Ishikawa (cell line): ENCODE measurements around the gene TARBP1.

Experiments used
- CEBPB ChIP-seq: IDR thresholded peaks from 2 replicates; pipeline ENCODE4 v1.6.1; 2012
- CREB1 ChIP-seq: IDR thresholded peaks from 2 replicates; pipeline ENCODE4 v1.6.1; 2012; ENCODE audit warnings: low read depth
- EGR1 ChIP-seq: IDR thresholded peaks from 2 replicates; pipeline ENCODE4 v1.6.1; 2012
- EP300 ChIP-seq: IDR thresholded peaks from 2 replicates; pipeline ENCODE4 v1.6.1; 2012; ENCODE audit warnings: borderline replicate concordance
- FOXM1 ChIP-seq: IDR thresholded peaks from 2 replicates; pipeline ENCODE4 v1.6.1; 2012; ENCODE audit warnings: low read depth, borderline replicate concordance
- NFIC ChIP-seq: IDR thresholded peaks from 2 replicates; pipeline ENCODE4 v1.6.1; 2012
- RAD21 ChIP-seq: IDR thresholded peaks from 2 replicates; pipeline ENCODE4 v1.6.1; 2012; ENCODE audit warnings: low read depth
- TAF1 ChIP-seq: IDR thresholded peaks from 2 replicates; pipeline ENCODE4 v1.6.1; 2012; ENCODE audit warnings: low read depth, mild to moderate bottlenecking
- TCF12 ChIP-seq: IDR thresholded peaks from 2 replicates; pipeline ENCODE4 v1.6.1; 2012; ENCODE audit warnings: low read depth
- TEAD4 ChIP-seq: IDR thresholded peaks from 2 replicates; pipeline ENCODE4 v1.6.1; 2012
- YY1 ChIP-seq: IDR thresholded peaks from 2 replicates; pipeline ENCODE4 v1.6.1; 2012; ENCODE audit warnings: low read depth
- ZBTB7A ChIP-seq: IDR thresholded peaks from 2 replicates; pipeline ENCODE4 v1.6.1; 2012; ENCODE audit warnings: low read depth
- TF ChIP-seq, protein P1 (sequence below): IDR thresholded peaks from 2 replicates; pipeline ENCODE4 v1.6.1; 2012; ENCODE audit warnings: low read depth, mild to moderate bottlenecking
- TF ChIP-seq, protein P2 (sequence below): IDR thresholded peaks from 2 replicates; pipeline ENCODE4 v1.6.1; 2012
- TF ChIP-seq, protein P3 (sequence below): IDR thresholded peaks from 2 replicates; pipeline ENCODE4 v1.6.1; 2012

Gene TARBP1

DNA sequence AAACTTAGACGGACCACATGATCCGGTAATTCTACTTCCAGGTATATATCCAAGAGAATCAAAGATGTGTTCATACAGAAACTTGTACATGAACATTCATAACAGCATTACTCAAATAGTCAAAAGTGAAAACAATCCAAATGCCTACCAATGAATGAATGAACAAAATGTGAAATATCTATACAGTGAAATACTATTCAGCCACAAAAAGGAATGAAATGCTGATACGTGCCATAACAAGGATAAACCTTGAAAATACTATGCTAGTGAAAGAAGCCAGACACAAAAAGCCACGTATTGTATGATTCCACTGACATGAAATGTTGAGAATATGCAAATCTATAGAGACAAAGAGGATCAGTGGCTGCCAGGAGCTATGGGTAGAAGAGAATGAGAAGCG, 18.3 kb downstream of the TARBP1 start:
- TF ChIP-seq EP300 (no peak), YY1 (no peak), CEBPB (no peak), TEAD4 (no peak), FOXM1 (no peak), ZBTB7A (no peak), RAD21 (no peak), CREB1 (no peak), TCF12 (no peak), EGR1 (no peak), NFIC (no peak)
- TF ChIP-seq, protein P1, sequence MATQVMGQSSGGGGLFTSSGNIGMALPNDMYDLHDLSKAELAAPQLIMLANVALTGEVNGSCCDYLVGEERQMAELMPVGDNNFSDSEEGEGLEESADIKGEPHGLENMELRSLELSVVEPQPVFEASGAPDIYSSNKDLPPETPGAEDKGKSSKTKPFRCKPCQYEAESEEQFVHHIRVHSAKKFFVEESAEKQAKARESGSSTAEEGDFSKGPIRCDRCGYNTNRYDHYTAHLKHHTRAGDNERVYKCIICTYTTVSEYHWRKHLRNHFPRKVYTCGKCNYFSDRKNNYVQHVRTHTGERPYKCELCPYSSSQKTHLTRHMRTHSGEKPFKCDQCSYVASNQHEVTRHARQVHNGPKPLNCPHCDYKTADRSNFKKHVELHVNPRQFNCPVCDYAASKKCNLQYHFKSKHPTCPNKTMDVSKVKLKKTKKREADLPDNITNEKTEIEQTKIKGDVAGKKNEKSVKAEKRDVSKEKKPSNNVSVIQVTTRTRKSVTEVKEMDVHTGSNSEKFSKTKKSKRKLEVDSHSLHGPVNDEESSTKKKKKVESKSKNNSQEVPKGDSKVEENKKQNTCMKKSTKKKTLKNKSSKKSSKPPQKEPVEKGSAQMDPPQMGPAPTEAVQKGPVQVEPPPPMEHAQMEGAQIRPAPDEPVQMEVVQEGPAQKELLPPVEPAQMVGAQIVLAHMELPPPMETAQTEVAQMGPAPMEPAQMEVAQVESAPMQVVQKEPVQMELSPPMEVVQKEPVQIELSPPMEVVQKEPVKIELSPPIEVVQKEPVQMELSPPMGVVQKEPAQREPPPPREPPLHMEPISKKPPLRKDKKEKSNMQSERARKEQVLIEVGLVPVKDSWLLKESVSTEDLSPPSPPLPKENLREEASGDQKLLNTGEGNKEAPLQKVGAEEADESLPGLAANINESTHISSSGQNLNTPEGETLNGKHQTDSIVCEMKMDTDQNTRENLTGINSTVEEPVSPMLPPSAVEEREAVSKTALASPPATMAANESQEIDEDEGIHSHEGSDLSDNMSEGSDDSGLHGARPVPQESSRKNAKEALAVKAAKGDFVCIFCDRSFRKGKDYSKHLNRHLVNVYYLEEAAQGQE: no peak
- TF ChIP-seq, protein P2, sequence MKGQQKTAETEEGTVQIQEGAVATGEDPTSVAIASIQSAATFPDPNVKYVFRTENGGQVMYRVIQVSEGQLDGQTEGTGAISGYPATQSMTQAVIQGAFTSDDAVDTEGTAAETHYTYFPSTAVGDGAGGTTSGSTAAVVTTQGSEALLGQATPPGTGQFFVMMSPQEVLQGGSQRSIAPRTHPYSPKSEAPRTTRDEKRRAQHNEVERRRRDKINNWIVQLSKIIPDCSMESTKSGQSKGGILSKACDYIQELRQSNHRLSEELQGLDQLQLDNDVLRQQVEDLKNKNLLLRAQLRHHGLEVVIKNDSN: no peak
- TF ChIP-seq, protein P3, sequence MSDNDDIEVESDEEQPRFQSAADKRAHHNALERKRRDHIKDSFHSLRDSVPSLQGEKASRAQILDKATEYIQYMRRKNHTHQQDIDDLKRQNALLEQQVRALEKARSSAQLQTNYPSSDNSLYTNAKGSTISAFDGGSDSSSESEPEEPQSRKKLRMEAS: no peak

DNA sequence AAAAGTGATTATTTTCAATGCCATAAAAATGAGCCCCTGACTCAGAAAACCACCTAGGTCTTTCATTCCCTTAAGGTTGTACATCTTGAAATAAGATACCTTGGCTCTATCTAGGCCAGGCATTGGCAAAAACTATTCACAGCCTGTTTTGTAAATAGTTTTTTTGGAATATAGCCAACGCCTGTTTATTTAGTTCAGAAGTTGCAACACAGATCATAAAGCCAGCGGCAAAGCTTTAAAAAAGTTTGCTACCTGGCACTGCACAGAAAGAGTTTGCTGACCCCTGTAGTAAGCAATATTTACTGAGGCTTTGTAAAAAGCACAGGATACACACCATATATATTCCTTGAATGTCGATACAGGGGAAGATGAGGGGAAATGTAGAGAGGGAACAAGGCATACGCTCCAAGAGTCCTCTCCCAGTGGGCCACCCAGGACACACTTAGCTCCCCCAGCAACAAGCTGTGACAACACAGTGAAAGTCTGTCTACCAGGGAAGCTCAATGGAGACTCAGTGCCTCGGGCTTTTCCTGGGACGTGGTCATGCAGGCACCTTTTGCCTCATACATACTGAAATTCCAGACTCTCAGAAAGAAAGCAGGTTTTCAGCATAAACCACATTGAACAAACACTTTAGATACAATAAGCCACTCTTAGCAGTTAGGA, 20.5 kb downstream of the TARBP1 start:
- TF ChIP-seq CREB1: no peak
- no peak for TF ChIP-seq TAF1
- no peak for TF ChIP-seq TCF12
- no peak for TF ChIP-seq EGR1
- TF ChIP-seq ZBTB7A: no peak
- no peak for TF ChIP-seq YY1
- TF ChIP-seq, protein P3: no peak
- no peak for TF ChIP-seq NFIC
- TF ChIP-seq EP300: no peak
- TF ChIP-seq RAD21: no peak
- TF ChIP-seq, protein P1: no peak
- TF ChIP-seq, protein P2: no peak
- TF ChIP-seq CEBPB: no peak

DNA sequence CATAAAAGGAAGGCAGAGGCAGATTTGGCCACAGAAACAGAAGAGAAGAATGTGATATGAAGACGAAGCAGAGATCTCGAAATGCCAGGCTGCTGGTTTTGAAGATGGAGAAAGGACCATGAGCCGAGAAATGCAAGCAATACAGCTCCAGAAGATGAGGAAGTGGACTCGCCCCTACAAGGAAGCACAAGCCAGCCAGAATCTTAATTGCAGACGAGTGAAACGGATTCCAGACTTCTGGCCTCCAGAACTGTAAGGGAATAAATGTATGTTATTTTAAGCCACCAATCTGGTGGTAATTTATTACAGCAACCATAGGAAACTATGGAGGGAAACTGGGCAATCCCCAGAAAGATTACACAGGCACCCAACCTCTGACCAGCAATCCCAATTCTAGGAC, 24.1 kb downstream of the TARBP1 start:
- TF ChIP-seq FOXM1 (no peak), EGR1 (no peak), TEAD4 (no peak), YY1 (no peak), TAF1 (no peak), CREB1 (no peak)
- TF ChIP-seq, protein P1: no peak
- TF ChIP-seq, protein P3: no peak

DNA sequence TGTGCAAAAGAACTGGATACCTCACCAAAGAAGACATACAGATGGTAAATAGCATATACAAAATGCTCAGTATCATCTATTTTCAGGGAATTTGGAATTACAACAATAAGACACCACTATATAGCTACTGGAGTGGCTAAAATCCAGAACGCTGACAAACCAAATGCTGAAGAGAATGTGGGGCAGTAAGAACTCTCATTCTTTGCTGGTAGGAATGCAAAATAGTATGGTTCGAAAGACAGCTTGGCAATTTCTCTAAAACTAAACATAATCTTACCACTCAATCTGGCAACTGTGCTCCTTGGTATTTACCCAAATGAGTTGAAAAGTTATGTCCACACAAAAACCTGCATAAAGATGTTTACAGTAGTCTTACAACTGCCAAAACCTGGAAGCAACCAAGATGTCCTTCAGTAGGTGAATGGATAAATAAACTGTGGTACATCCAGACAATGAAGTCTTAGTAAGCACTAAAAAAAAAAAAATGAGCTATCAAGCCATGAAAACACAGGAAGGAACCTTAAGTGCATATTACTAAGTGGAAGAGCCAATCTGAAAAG, 26.5 kb downstream of the TARBP1 start:
- no peak for TF ChIP-seq RAD21
- no peak for TF ChIP-seq NFIC
- TF ChIP-seq, protein P2: no peak
- TF ChIP-seq, protein P3: no peak
- TF ChIP-seq FOXM1: no peak
- TF ChIP-seq YY1: no peak
- TF ChIP-seq EP300: no peak
- TF ChIP-seq, protein P1: no peak
- no peak for TF ChIP-seq CEBPB
- no peak for TF ChIP-seq CREB1
- TF ChIP-seq EGR1: no peak
- TF ChIP-seq TAF1: no peak
- TF ChIP-seq ZBTB7A: no peak
- no peak for TF ChIP-seq TEAD4
- TF ChIP-seq TCF12: no peak
